22Rv1 (cell line): ENCODE measurements around the gene HSPA2.

Source experiments
- ZFX ChIP-seq: fragments of 450-650 bp; IDR thresholded peaks from 2 replicates; pipeline ENCODE4 v1.6.1; 2017; ENCODE audit warnings: antibody characterized with exemption, borderline replicate concordance
- TF ChIP-seq, protein P1 (sequence below): fragments of 450-650 bp; IDR thresholded peaks from 2 replicates; pipeline ENCODE4 v1.5.1; 2017; ENCODE audit warnings: mild to moderate bottlenecking

GRCh38 chr14:64577211-64577610 is 36.7 kb downstream of the HSPA2 start:
- TF ChIP-seq, protein P1, sequence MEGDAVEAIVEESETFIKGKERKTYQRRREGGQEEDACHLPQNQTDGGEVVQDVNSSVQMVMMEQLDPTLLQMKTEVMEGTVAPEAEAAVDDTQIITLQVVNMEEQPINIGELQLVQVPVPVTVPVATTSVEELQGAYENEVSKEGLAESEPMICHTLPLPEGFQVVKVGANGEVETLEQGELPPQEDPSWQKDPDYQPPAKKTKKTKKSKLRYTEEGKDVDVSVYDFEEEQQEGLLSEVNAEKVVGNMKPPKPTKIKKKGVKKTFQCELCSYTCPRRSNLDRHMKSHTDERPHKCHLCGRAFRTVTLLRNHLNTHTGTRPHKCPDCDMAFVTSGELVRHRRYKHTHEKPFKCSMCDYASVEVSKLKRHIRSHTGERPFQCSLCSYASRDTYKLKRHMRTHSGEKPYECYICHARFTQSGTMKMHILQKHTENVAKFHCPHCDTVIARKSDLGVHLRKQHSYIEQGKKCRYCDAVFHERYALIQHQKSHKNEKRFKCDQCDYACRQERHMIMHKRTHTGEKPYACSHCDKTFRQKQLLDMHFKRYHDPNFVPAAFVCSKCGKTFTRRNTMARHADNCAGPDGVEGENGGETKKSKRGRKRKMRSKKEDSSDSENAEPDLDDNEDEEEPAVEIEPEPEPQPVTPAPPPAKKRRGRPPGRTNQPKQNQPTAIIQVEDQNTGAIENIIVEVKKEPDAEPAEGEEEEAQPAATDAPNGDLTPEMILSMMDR, result no peak
- no peak for TF ChIP-seq ZFX
